Mesothelial cell of epicardium (in vitro differentiated cells): ENCODE data around the gene TMEM62. TPM values are rescaled to one million over a fixed set of nuclear protein-coding genes. Genes with fewer than 3 reads are reported as not detected.
A peak's percentile ranks its signal among the peaks of the same experiment; 100 is the strongest.

Source experiments
- DNase-seq, 2 experiments: peaks; one replicate each; pipeline ENCODE4 v3.0.0; 2021; ENCODE audit warnings: low spot score in 2 of 2; ENCODE audit not compliant: unreplicated experiment in 2 of 2
- H3K27ac Mint-ChIP-seq: 2 replicates; pipeline ENCODE4 v1.8.0; 2021; ENCODE audit warnings: mixed read lengths
- H3K27me3 Mint-ChIP-seq: 2 replicates; pipeline ENCODE4 v1.8.0; 2021; ENCODE audit warnings: low read depth, mixed read lengths
- H3K36me3 Mint-ChIP-seq: 2 replicates; pipeline ENCODE4 v1.8.0; 2021; ENCODE audit warnings: mixed read lengths
- H3K4me1 Mint-ChIP-seq: 2 replicates; pipeline ENCODE4 v1.8.0; 2021; ENCODE audit warnings: mixed read lengths
- H3K4me3 Mint-ChIP-seq: 2 replicates; pipeline ENCODE4 v1.8.0; 2021; ENCODE audit warnings: mild to moderate bottlenecking, moderate library complexity, mixed read lengths
- H3K9me3 Mint-ChIP-seq: 2 replicates; pipeline ENCODE4 v1.8.0; 2021; ENCODE audit warnings: mixed read lengths
- CTCF ChIP-seq: fragments of 200-600 bp; sonication (generic); IDR thresholded peaks from one replicate; pipeline ENCODE4 v1.5.0; 2021; ENCODE audit warnings: antibody characterized with exemption; ENCODE audit not compliant: unreplicated experiment
- total RNA-seq: library from RNA; stranded (reverse); gene quantifications from 3 replicates; pipeline ENCODE4 v1.2.1, GENCODE V29; 2021

Gene TMEM62
- total RNA-seq, 1 donor from 2014 or later = 13.4 TPM

GRCh38 chr15:43094416-43095030 lies 38.9 kb upstream of the TMEM62 start:
- Mint-ChIP-seq H3K4me1 (peaks cover 6% of the 10 kb centered on the region), H3K4me3 (no peak overlapping the region), H3K27ac (peak overlapping the region; percentile 7), H3K9me3 (peaks cover 10% of the 10 kb centered on the region), H3K27me3 (no peaks in the 10 kb centered on the region), H3K36me3 (peaks cover 26% of the 10 kb centered on the region)
- no peak for DNase-seq
- TF ChIP-seq CTCF = no peak

- TF ChIP-seq CTCF = no peak
- no peak overlapping the region for H3K27ac Mint-ChIP-seq
Measured at GRCh38 chr15:43095243-43095642, 38.1 kb upstream of the TMEM62 start.

GRCh38 chr15:43095708-43096347 lies 37.6 kb upstream of the TMEM62 start:
- Mint-ChIP-seq H3K4me1 (peaks cover 7% of the 10 kb centered on the region), H3K4me3 (no peak overlapping the region), H3K9me3 (peaks cover 10% of the 10 kb centered on the region), H3K27me3 (no peaks in the 10 kb centered on the region), H3K27ac (no peak overlapping the region), H3K36me3 (peaks cover 27% of the 10 kb centered on the region)
- no peak for TF ChIP-seq CTCF
- DNase-seq = no peak

More at GRCh38 chr15:43095243-43095642, 38.1 kb upstream of the TMEM62 start:
- no peak for DNase-seq
- H3K36me3 Mint-ChIP-seq = peaks cover 26% of the 10 kb centered on the region
- H3K9me3 Mint-ChIP-seq = peaks cover 10% of the 10 kb centered on the region
- no peak overlapping the region for H3K4me3 Mint-ChIP-seq
- H3K27me3 Mint-ChIP-seq = no peaks in the 10 kb centered on the region
- peaks cover 6% of the 10 kb centered on the region for H3K4me1 Mint-ChIP-seq

GRCh38 chr15:43096411-43096810 lies 37.0 kb upstream of the TMEM62 start:
- peaks cover 10% of the 10 kb centered on the region for H3K9me3 Mint-ChIP-seq
- DNase-seq = no peak
- TF ChIP-seq CTCF = no peak
- H3K27ac Mint-ChIP-seq = no peak overlapping the region
- H3K4me3 Mint-ChIP-seq = no peak overlapping the region
- H3K4me1 Mint-ChIP-seq = peaks cover 10% of the 10 kb centered on the region
- no peaks in the 10 kb centered on the region for H3K27me3 Mint-ChIP-seq
- peaks cover 33% of the 10 kb centered on the region for H3K36me3 Mint-ChIP-seq

- Mint-ChIP-seq H3K36me3 (peaks cover 36% of the 10 kb centered on the region), H3K27ac (no peak overlapping the region), H3K4me1 (peaks cover 16% of the 10 kb centered on the region), H3K27me3 (no peaks in the 10 kb centered on the region), H3K9me3 (peaks cover 5% of the 10 kb centered on the region), H3K4me3 (no peak overlapping the region)
- TF ChIP-seq CTCF = no peak
- no peak for DNase-seq
Measured at GRCh38 chr15:43099105-43099845, 34.1 kb upstream of the TMEM62 start.
